GM19455 (cell line): Measurements from ENCODE around the gene PNMA1.

ENCODE experiments used
- ATAC-seq: cut with Tn5 transposase; IDR thresholded peaks from one replicate; pipeline ENCODE4 v1.9.1; 2021; ENCODE audit not compliant: unreplicated experiment

The PNMA1 gene

GRCh38 chr14:73713803-73714655, at the start of gene PNMA1:
Gene PNMA1, minus strand, starts transcription at chr14:73714384. Its CDS starts 745 bp downstream, at chr14:73713639.
- ATAC-seq: peak; percentile 86

- no peak for ATAC-seq
Measured at GRCh38 chr14:73763396-73763795, 49.2 kb upstream of the PNMA1 start.

- peak; percentile 25 for ATAC-seq
Measured at GRCh38 chr14:73762375-73762822, 48.2 kb upstream of the PNMA1 start.

DNA sequence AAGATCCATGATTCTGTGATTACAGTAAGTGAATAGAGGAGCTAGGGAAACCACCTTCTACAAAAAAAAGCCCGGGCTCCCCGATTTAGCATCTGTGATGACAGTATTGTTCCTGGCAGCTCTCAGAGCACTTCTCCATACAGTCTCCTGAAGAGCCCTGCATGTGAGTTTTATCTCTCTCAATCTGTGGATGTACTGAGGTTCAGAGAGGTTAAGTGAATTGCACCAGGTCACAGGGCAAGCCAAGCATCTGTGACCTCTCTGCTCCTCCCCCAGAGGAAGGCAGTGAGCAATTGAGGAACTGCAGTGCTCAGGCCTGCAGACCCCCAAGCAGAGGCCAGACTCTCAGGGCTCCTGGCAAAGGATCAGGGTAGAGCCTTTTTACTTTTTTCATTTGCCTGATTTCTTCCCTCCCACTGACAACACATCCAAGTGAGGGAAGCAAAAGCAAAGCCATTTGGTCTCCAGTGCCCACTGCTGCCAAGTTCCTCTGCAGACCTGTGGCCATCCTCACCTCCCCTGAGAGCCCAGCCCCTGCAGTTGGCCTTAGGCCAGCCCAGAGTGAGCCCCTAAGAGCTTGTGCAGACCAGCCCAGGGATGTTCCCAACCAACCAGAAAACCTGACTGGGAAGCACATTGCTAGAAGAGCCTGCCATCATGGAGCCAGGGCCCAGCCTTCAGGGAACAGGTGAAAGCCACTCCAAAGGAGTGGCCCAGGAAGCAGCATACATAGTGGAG, 47.6 kb upstream of the PNMA1 start:
- ATAC-seq: no peak

DNA sequence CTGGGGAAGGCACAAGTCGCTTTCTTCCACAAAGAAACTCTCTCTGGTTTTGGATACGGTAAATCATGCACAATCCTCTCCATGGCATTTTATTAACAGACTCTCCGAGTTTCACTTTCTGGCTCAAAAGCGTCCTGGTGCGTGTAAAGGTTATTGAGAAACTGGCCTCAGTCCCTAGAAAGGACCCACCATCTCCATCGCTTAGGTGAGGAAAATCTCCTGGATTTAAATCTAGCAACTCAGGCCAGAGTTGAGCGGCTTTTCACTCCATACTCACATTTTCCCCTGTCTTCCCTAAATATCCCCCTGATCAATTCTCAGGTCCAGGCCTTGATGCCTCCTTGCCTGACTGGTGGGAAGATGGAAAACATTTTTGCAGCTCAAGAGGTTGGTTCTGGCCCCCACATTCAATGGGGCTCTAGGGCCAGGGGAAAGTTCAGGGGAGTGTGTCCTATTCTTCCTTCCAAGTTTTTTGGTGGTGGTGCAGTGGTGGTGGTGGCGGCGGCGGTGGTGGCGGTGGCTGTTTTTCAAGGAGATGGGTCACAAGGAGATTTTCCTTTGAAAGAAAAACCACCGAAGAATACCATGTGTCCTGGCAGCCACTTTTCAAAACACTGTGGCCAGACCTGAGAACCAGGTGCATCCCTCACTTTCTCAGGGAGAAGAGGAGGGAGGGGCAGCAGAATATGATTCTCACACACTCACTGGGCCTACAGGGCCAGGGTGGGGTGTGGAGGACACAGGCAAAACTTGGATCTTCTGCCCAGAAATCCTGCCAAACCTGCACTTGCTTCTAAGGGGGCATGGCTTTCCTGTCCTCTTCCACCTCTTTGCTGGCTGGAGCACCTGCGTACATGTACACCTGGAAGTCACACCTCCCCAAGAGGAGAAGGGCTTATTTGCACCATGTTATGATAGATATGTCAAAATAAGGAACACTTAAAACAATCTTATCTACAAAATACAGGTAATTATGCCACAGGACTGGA, 46.7 kb upstream of the PNMA1 start:
- no peak for ATAC-seq

GRCh38 chr14:73759714-73760597, 45.8 kb upstream of the PNMA1 start:
- ATAC-seq: peak; percentile 56

DNA sequence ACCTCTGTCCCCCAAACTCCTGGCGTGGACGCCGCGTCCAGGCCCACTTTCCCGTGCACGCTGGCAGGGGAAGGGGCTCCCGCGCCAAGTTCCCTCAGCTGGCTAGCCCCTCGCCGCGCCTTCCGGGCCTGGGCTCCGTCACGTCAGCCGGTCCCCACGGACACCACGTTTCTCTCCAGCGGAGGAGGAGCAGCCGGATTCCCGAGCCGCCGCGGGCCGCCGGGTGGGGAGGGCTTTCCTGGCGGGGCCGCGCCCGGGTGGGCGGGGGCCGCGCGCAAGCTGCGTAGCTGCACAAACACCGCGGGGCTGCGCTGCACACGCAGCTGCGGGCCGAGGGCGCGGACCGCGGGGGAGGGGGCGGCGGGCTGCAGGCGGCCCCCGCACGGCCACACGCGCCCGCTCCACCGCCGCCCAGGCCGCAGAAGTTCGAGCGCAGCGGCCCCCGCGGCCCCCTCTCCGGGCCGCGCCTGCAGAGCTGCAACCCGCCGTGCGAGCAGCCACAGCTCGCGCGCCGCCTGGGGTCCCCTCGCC, 45.1 kb upstream of the PNMA1 start:
- no peak for ATAC-seq

GRCh38 chr14:73758392-73759182, 44.4 kb upstream of the PNMA1 start:
- no peak for ATAC-seq

DNA sequence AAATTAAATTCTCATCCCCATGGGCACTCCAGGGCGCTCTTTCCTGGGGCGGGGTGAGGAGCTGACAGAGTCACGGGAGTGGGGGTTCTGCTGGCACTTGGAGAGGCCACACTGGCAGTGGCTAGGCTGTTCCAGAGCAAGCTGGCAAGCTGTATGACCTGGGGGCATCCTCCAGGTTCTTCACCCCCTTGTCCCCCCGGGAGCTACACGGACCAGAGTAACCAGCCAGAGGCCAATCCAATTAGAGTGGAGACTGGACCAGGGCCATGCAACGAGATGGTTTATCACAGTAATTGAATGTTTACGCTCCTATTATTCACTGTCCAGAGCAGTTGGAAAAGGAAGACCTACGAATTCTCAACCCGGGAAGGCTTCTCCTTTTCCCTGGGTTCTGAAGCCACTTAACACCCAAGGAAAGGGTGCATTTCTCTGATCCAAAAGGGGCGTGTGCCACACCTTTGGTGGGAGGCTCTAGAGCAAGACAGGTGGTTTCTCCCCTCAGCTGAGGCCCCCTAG, 43.8 kb upstream of the PNMA1 start:
- no peak for ATAC-seq

- no peak for ATAC-seq
Measured at GRCh38 chr14:73757381-73757780, 43.2 kb upstream of the PNMA1 start.

DNA sequence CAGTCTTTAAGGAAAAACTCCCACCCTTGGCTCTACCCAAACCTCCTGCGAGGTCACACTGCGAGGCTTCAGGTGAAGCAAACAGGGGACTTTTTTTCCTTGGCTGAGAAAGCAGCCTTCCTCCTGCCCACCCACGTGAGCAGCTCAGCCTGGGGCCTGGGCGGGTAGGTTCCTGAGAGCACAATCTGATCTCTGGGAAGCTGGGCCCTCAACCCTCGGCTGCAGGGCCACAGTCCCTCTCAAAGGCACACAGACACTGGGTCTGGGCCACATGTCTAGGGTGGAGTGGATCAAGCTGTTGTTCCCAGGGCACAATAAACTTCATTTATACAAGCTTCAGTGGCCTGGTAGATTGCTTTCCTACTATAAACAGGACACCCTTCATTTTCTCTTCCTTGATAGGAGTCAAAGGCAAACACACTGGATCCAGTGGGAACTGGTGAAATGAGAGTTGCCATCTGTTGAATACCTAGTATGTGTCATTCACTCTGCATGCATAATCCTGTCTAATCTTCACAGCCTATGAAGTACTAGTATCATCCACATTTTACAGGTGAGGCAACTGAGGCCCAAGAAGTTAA, 41.3 kb upstream of the PNMA1 start:
- no peak for ATAC-seq

DNA sequence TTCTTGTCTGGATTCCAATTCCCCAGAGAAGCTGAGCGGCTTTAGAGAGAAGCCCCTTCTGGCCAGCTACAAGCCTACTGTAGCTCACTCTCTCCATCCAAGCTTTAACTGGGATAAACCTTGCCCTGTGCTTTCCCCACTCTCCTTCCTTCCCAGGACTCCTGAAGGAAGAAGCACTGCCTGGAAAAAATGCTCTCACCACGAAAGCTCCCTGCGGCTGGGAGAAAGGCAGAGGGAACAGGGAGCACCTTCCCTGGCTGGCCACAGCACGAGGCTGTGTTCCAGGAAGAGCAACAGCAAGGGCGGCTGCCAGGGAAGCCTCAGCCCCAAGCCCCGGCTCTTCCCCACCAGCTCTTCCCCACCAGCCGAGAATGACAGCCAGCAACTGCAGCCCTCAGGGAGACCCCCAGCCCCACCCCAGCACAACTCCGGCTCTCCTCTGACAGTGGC, 40.8 kb upstream of the PNMA1 start:
- ATAC-seq: no peak

DNA sequence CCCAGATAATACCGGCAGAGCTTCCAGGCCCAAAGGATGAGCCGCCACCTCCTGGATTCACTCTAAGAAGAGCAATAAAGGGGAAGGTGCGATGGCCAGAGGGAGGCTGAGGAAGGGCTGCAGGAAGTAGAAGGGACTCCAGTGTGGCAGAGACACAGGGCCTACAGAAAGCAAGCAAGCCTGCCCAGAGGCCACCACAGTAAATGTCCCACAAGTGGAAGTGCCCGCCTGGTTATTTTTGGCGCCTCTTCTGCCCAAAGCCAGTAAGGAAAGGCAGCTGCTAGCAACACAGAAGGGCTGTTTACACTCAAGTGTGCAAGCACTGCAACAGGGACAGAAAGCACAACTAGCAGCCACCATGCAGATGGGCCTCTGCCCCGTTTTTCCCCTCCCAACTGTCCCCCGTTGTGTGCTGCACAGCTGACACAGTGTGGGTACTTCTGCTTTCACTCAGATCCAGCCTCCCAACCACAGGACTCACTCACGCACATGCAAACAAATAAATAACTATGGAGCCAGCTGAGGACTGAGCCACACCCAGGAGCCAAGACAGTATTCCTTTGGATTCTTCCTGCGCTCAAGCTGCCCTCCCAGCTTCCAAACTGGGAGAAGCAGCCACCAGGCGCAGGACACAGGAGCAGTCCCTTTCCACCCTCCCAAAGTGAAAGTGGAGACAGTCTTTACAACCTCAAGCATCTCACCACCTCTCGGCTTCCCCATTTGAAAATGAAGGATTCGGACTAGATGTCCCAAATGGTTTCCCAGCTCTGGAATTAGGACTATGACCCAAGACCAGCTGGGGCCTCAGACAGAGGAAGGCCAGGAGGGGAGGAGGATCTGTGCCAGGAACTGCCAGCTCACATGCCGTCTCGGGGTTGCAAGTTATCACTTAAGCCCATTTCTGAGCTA, 40.0 kb upstream of the PNMA1 start:
- no peak for ATAC-seq

GRCh38 chr14:73753124-73753886, 39.1 kb upstream of the PNMA1 start:
- ATAC-seq: no peak

- no peak for ATAC-seq
Measured at GRCh38 chr14:73752297-73752992, 38.3 kb upstream of the PNMA1 start.

GRCh38 chr14:73751157-73751691, 37.0 kb upstream of the PNMA1 start:
- ATAC-seq: no peak
